Measurements from ENCODE around the gene ITSN2.

ITSN2 gene

GRCh38 chr2:24207359-24207758 is 153.0 kb downstream of the ITSN2 start:
- TF ChIP-seq CTCF (IDR thresholded peaks at IDR 0.05; ENCODE audit: control extremely low read depth, extremely low read depth, low read depth, missing control alignments) = no peak
- POLR2A ChIA-PET = no interaction called here
- CTCF ChIA-PET = interaction anchor here (1.1 to 2.0 kb wide), 5 partner anchors 8 to 123 kb away, joined by 3 to 6 read pairs (median 3); partner anchors contain the start of gene TP53I3
- DNase-seq (ENCODE audit: extremely low spot score) = no peak

GRCh38 chr2:24206714-24207113 is 153.6 kb downstream of the ITSN2 start:
- DNase-seq (ENCODE audit: extremely low spot score) = no peak
- ChIA-PET CTCF (interaction anchor here (1.2 to 2.0 kb wide), 4 partner anchors 9 to 48 kb away, joined by 3 to 6 read pairs (median 4); no protein-coding TSS in a partner anchor), POLR2A (no interaction called here)
- TF ChIP-seq CTCF (IDR thresholded peaks at IDR 0.05; ENCODE audit: control extremely low read depth, extremely low read depth, low read depth, missing control alignments) = no peak

GRCh38 chr2:24206242-24206641 is 154.1 kb downstream of the ITSN2 start:
- CTCF ChIA-PET = interaction anchor here (1.2 to 2.0 kb wide), 4 partner anchors 9 to 48 kb away, joined by 3 to 6 read pairs (median 4); no protein-coding TSS in a partner anchor
- TF ChIP-seq CTCF (IDR thresholded peaks at IDR 0.05; ENCODE audit: control extremely low read depth, extremely low read depth, low read depth, missing control alignments) = no peak
- POLR2A ChIA-PET = no interaction called here
- no peak for DNase-seq (ENCODE audit: extremely low spot score)

- TF ChIP-seq CTCF (IDR thresholded peaks at IDR 0.05; ENCODE audit: control extremely low read depth, extremely low read depth, low read depth, missing control alignments) = no peak
- no peak for DNase-seq (ENCODE audit: extremely low spot score)
- ChIA-PET POLR2A (no interaction called here), CTCF (no interaction called here)
Measured at GRCh38 chr2:24205131-24205530, 155.2 kb downstream of the ITSN2 start.

- POLR2A ChIA-PET = no interaction called here
- CTCF ChIA-PET = no interaction called here
- no peak for DNase-seq (ENCODE audit: extremely low spot score)
- no peak for TF ChIP-seq CTCF (IDR thresholded peaks at IDR 0.05; ENCODE audit: control extremely low read depth, extremely low read depth, low read depth, missing control alignments)
Measured at GRCh38 chr2:24204505-24204904, 155.8 kb downstream of the ITSN2 start.

- no peak for TF ChIP-seq CTCF (IDR thresholded peaks at IDR 0.05; ENCODE audit: control extremely low read depth, extremely low read depth, low read depth, missing control alignments)
- no peak for DNase-seq (ENCODE audit: extremely low spot score)
- POLR2A ChIA-PET = no interaction called here
- CTCF ChIA-PET = interaction anchor here (0.9 kb wide), 1 partner anchor 39 kb away, joined by 3 read pairs; no protein-coding TSS in a partner anchor
Measured at GRCh38 chr2:24203787-24204150, 156.6 kb downstream of the ITSN2 start.
